NCI-H69 (cell line): ENCODE data around the gene EXOC3L2.

Experiments
- DNase-seq: peaks from one replicate; lab custom pipeline; 2025; lab: John Stamatoyannopoulos, UW

The EXOC3L2 gene

GRCh38 chr19:45179892-45180370, 65.3 kb downstream of the EXOC3L2 start:
- no peak for DNase-seq

GRCh38 chr19:45179072-45179891, 65.9 kb downstream of the EXOC3L2 start:
- DNase-seq, result peak; percentile 66

GRCh38 chr19:45178262-45179071, 66.7 kb downstream of the EXOC3L2 start, which contains the start of gene BLOC1S3:
Gene BLOC1S3 (plus strand): TSS chr19:45178784. CDS start chr19:45179297, 513 bp downstream.
- peak; percentile 100 for DNase-seq

DNA sequence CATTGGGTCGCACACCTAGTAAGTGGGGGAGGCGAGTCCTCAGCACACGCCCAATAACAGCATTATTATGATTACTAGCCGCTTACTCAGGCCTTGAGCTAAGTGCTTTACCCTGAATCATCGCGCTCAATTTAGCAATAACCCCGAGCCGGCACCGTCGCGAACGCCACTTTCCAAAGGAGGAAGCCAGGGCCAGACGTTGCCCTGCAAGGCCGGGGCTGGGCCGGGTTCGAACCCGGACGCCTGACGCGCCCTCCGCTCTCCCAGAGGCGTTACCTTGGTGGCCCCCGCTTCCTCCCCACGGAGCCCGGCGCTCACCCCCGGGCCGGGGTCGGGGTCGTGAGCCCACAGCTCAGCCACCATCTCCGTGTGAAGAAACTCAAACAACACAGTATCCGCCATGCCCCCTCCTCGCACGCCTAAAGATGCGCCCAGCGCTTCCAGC, 67.4 kb downstream of the EXOC3L2 start, which contains the start of gene TRAPPC6A:
TSS of gene TRAPPC6A (minus strand) at position 421 of the 445 bp plus-strand sequence. CDS start at position 402, 19 bp downstream.
- peak; percentile 81 for DNase-seq

GRCh38 chr19:45175515-45176345, 69.5 kb downstream of the EXOC3L2 start:
- DNase-seq, result no peak

- DNase-seq, result no peak
Measured at GRCh38 chr19:45173816-45174215, 71.4 kb downstream of the EXOC3L2 start.

DNA sequence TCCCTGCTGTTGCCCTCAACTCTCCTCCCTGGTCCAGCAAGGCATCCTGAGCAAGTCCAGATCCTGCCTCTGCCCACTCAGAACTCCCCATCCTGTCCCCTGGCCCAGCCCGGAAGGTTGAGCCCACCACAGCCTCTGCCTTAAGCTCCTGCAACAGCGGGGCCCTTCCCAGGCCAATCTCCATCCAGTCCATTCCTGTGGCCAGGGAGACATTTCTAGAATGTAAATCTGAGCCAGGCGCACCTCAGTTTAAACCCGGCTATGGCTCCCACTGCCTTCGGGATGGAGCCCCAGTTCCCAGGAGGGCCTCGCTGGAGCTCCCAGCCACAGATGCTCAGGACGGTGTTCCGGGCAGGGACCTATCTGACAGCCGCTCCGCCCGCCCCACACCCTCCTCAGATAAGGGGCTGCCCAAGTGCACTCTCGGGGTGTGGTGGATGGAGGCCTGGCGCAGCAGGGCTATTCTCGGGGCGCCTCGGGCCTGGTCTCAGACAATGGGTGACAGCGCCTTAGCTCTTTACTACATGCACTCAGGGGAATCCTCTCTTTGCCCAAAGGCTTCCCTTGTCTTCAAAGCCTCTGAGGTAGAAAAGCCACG, 72.5 kb downstream of the EXOC3L2 start:
- no peak for DNase-seq

GRCh38 chr19:45172173-45172572, 73.0 kb downstream of the EXOC3L2 start:
- DNase-seq, result peak; percentile 64

- DNase-seq, result no peak
Measured at GRCh38 chr19:45171211-45171623, 74.0 kb downstream of the EXOC3L2 start.

GRCh38 chr19:45170146-45171106, 74.8 kb downstream of the EXOC3L2 start:
- no peak for DNase-seq

DNA sequence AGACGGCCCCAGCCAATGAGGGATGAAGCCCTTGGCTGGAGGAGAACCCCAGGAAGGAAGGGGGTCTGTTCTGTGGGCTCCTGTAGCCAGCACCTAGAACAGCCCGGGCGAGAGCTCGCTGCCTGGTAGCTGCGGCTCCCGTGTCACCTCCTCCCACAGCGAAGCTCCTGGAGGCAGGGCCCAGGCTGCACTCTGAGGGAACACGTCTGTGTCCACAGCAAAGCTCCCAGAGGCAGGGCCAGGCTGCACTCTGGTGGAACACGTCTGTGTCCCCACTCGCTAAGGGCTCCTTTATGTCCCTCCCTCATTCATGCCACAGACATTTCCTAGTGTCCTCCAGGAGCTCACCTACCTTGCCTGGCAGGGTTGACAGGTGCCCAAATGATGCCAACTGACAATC, 75.6 kb downstream of the EXOC3L2 start:
- DNase-seq, result no peak

DNA sequence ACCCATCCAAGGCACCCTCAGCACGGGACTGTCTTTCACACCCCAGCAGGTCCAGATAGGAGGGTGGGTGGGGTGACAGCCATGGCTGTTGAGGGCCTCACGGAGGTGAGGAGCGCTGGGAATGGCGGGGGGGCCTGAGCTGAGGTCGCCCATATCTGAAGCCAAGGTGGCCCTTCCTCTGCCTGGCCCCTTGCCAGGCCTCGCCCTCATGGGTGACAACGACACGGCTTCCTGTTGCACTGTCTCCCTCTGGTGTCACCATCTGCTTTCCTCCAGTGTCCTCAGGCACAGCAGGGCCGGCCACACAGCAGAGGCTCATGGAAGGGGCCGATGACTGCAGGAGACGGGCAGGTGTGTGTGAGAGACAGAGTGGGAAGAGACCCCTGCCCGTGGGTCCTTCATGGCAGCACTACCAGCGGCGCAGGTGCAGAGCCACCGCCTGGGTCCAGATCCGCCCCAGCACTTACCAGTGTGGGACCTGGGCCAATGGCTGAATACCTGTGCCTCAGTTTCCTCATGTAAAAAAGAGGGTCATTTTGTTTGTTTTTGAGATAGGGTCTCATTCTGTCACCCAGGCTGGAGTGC, 76.3 kb downstream of the EXOC3L2 start:
- DNase-seq, result peak; percentile 52

DNA sequence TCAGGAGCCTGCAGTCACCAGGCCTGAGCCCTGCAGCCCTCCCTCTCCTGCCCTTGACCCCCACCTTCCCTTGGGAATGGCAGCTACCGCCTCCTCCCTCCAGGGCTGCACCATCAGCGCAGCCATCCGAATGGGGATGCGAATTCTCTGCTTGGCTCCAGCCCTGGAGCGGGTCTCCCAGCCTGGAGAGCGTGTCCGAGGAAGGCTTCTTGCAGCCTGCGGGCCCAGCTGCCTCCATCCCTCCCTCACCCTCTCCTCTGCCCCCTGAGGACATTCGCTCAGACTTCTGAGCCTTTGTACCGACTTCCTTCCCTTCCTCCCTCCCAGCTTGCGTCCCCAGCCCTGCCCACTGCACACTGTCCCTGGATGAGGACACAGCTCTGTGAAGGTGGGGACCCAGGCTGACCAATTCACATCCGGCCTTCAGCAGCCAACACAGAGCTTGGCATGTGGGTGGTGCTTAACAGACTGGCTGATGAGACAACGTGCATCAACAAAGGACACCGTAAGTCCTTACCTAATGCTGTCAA, 78.4 kb downstream of the EXOC3L2 start:
- no peak for DNase-seq

GRCh38 chr19:45164577-45165335, 80.5 kb downstream of the EXOC3L2 start:
- DNase-seq, result peak; percentile 50

DNA sequence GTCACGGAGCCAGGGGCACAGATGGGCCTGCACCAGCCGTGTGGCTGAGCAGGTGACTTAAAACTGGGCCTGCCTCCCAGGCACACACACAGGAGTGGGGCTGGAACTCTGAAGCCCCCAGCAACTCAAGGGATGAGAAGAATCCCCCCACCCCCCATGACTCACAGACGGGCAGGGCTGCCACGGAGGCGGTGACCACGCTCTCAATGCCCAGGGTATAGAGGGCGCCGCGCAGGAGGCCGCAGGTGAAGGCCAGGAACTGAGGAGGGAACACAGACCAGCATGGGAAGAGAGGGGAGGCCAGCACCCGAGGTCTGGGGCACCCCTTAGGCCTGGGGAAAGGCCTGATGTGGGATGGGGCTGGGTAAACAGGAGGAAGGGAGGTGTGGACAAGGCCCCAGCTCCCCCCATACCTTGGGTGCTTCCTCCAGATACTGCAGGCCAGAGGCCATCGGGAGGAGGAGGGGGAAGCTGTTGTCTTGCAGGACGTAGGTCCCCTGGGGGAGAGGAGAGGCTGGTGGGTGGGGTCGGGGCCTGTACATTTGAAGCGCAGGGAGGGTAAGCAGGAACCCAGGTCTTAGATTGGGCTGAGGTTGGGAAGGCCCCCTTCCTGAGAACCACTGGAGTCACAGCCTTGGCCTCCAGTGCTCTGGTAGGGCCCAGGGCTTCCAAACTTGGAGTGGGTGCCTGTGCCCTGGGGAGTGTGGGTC, 81.3 kb downstream of the EXOC3L2 start:
- no peak for DNase-seq

GRCh38 chr19:45163156-45163555, 82.1 kb downstream of the EXOC3L2 start:
- DNase-seq, result no peak

DNA sequence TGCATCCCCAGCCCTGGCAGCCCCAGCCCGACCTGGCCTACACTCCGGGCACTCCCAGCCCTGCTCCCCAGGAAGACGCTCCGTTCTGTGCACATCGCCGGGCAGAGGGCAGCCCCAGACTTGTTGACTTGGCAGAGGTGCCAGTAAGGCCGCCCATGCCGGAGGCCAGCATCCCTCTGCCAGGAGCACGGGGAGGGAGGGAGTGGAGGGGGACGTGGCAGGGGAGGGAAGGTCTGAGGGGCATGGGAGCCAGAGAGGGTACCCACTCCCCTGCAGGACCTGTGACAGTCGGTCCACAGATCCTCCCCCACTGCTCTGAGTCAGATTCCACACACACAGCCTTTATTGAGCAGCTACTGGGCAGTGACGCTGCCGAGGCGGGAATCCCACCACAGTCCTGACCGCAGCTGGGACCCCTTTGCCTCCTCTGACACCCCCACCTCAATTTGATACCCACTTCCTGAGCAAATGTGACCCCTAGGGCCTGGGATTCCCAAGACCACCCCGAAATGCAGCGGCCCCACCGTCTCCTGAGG, 82.5 kb downstream of the EXOC3L2 start:
- DNase-seq, result no peak
